Thyroid gland (tissue), 4 donors: Measurements from ENCODE around the gene PRIM1.
"Not testable (repeated sequence)": the region's sequence is repeated elsewhere in the genome, so short reads cannot be mapped to it uniquely, and the experiment has no call there.

Source experiments
- CTCF ChIP-seq, 6 experiments: fragments of 200-600 bp in 3 of 6; fragments of 450-650 bp in 3 of 6; sonication (generic) in 3 of 6; IDR thresholded peaks; one replicate each; pipeline ENCODE4 v1.5.1; 2016 to 2019; ENCODE audit warnings: antibody characterized with exemption in 6 of 6, mild to moderate bottlenecking in 2 of 6, inconsistent platforms in 1 of 6, moderate library complexity in 1 of 6
- POLR2A ChIP-seq, 2 donors: fragments of 450-650 bp; IDR thresholded peaks; one replicate each; pipeline ENCODE4 v1.6.1; 2017; ENCODE audit warnings: antibody characterized with exemption in 2 of 2, mild to moderate bottlenecking in 2 of 2, moderate library complexity in 1 of 2

GRCh38 chr12:56750596-56750995 lies 1.5 kb downstream of the PRIM1 start:
- not testable (repeated sequence) for TF ChIP-seq CTCF, POLR2A (IDR thresholded peaks at IDR 0.05)
